GM12864 (cell line): Measurements from ENCODE around the gene ZBTB16.

Experiments
- DNase-seq: peaks from one replicate; pipeline ENCODE4 v3.0.0-alpha.2; 2011; ENCODE audit warnings: low read depth
- H3K4me3 ChIP-seq: 2 replicates; pipeline ENCODE4 v1.5.1; 2011; ENCODE audit warnings: mild to moderate bottlenecking, low read depth, low read length, control low read depth
- TF ChIP-seq, protein P1 (sequence below): IDR thresholded peaks from 2 replicates; pipeline ENCODE4 v1.5.1; 2011; ENCODE audit warnings: low read depth, mild to moderate bottlenecking, moderate library complexity, low read length, control low read depth, inconsistent platforms; ENCODE audit errors: missing control alignments

The ZBTB16 gene

DNA sequence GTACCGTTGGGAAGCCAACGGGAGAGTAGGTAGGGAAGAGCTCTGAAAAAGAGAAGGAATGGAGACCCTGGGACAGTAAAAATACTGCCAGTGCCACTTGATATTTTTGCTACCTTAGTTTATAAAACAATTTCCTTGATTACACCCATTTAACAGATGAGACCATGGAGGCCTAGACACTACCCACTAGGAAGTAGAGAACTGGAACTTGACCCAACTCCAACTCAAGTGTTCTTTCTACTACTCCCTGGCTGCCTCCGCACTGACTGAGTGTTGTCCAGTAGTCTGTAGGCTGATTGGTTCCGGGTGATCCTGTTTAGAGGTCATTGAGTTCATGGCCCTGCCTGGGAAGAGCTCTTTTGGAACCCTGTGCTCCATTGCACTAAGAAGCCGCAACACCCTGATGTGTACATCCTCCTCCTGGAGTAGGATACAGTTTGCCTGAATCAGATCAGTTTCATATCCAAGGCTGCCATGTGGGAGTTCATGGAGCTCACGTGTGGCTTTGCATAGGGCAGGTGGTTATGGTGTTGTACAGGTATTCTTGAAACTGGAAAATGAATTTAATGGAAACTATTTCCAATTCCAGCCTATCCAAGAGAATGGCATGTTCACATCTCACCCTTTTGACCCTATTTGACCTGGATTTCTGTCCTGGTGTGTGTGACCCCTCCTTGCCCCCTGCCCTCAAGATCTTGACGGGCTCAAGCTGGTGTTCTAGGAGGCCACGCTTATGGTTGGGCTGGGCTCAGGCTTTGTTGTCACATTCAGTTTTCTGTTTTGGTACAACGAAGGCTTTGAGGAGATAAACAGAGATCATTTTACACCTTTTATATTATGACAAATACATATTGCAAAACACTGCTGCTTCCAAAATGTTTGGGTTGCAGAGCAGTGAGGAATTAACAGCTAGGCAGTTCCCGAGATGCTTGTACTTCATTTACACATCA lies 134.5 kb downstream of the ZBTB16 start:
- no peak for DNase-seq
- no peak overlapping the region for H3K4me3 ChIP-seq
- TF ChIP-seq, protein P1, sequence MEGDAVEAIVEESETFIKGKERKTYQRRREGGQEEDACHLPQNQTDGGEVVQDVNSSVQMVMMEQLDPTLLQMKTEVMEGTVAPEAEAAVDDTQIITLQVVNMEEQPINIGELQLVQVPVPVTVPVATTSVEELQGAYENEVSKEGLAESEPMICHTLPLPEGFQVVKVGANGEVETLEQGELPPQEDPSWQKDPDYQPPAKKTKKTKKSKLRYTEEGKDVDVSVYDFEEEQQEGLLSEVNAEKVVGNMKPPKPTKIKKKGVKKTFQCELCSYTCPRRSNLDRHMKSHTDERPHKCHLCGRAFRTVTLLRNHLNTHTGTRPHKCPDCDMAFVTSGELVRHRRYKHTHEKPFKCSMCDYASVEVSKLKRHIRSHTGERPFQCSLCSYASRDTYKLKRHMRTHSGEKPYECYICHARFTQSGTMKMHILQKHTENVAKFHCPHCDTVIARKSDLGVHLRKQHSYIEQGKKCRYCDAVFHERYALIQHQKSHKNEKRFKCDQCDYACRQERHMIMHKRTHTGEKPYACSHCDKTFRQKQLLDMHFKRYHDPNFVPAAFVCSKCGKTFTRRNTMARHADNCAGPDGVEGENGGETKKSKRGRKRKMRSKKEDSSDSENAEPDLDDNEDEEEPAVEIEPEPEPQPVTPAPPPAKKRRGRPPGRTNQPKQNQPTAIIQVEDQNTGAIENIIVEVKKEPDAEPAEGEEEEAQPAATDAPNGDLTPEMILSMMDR = no peak

GRCh38 chr11:114194702-114195101 lies 135.2 kb downstream of the ZBTB16 start:
- H3K4me3 ChIP-seq = no peak overlapping the region
- no peak for DNase-seq
- TF ChIP-seq, protein P1 = no peak

DNA sequence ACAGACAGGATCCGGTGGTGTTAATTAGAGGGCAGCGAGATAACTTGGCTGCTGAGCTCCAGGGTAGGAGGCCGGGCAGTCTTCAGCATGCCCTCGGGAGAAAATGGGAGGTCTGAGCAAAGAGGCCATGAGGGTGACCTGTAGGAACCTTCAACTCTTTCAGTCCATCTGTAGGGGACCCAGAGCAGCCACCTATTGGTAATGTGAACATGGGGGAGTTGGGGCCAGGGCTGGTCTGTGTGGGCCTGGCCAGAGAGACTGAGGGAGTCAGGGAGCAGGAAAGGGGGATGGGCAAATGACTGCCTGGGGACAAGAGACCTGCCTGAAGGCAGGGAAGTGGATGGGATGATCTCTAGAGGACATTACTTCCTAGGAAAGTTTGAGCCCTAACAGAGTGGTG lies 135.6 kb downstream of the ZBTB16 start:
- no peak for DNase-seq
- H3K4me3 ChIP-seq = no peak overlapping the region
- TF ChIP-seq, protein P1 = no peak

- TF ChIP-seq, protein P1 = no peak
- DNase-seq = no peak
- H3K4me3 ChIP-seq = no peak overlapping the region
These were observed 136.6 kb downstream of the ZBTB16 start for GRCh38 chr11:114195981-114196731.

DNA sequence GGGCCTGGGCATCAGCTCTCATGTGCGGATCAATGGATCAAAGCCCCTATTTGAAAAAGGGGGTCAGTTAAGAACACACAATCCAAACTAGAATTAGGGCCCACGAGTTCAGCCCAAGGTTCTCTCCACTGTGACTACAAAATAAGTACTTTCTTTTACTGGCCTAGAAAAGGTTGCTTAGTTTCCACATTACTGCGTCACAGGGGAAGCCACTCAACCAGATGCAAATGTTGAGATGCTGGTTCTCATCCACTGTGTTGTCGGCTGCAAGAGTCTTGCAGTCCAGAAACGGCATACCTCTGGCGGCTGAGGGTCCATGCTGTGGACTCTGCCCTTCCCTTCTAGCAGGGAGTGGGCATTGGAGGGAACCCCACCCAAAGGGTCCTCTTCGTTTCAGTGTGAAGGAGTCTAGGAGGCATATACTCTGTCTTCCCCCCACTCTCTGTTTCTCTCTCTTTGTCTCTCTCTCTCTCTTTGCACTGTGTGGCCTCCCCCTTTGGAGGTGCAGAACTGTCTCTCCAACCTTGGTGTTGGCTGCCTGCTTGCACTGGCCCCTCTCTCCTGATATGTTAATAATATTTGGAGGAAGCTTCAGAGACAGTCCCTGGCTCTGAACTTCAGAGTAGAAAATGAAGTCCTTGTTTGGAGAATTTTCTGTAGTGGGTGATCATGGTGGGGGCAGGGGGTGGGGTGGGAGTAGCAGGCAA lies 137.6 kb downstream of the ZBTB16 start:
- DNase-seq = no peak
- no peak overlapping the region for H3K4me3 ChIP-seq
- TF ChIP-seq, protein P1 = no peak

DNA sequence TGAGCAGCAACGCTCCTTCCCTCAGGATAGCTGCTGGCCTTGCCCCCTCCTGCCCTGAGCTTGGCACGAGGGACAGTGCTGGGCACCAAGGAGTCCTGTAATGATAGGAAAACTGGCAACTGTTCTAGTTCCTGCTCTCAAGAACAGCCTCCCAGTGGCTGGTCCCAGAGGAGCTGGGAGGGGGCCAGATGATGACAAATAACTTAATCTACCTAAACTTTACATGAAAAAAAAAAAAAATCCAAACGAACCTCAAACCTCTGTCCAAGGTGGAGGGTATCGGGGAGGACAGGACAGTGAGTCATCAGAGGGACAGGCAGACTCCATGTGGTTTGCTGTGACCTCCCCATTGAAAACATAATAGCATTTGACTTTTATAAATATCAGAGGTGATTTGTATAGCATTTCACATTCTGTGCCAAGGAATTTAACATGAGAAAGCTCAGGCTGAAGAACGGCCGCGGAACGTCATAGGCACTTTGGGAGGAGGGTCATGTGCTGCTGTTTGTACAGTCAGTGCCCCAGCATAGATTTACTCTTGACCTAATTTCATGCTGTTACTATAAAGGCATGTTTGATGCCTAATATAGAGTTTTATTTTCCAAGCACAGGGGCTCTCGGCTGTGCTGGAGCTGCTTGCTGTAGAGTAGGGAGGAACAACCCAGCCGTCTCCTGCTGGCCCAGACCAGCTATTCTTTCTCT lies 138.4 kb downstream of the ZBTB16 start:
- H3K4me3 ChIP-seq = no peak overlapping the region
- no peak for DNase-seq
- TF ChIP-seq, protein P1 = no peak
